HG03442 (cell line): Measurements from ENCODE around the gene OVOL3.
"Not testable (repeated sequence)": the region's sequence is repeated elsewhere in the genome, so short reads cannot be mapped to it uniquely, and the experiment has no call there.

Experiments used
- ATAC-seq: cut with Tn5 transposase; IDR thresholded peaks from one replicate; pipeline ENCODE4 v1.9.1; 2021; ENCODE audit warnings: mild to moderate bottlenecking, moderate library complexity; ENCODE audit not compliant: unreplicated experiment

OVOL3 gene

GRCh38 chr19:36125557-36125956 lies 14.6 kb downstream of the OVOL3 start:
- no peak for ATAC-seq

DNA sequence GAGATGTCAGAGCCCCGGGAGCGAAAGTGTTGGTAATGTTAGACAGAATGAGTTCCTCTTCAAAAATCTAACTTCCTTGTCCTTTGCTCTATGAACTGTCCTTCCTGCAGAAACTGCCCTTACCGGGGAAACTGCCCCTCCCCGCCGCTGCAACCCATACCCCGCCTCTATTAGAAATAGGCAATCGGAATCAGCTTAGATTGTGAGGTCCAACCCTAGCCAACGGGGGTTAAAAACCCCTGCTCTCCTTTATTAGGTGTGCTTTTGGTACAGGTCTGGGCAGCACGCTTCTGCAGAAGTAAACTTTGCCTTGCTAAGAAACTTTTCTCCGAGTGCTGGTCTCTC lies 17.4 kb downstream of the OVOL3 start:
- no peak for ATAC-seq

- ATAC-seq, result not testable (repeated sequence)
Observed at GRCh38 chr19:36131221-36131620, 20.3 kb downstream of the OVOL3 start.

- ATAC-seq, result not testable (repeated sequence)
Observed at GRCh38 chr19:36134867-36135266, 23.9 kb downstream of the OVOL3 start.

- no peak for ATAC-seq
Observed at GRCh38 chr19:36136964-36137686, 26.2 kb downstream of the OVOL3 start.

DNA sequence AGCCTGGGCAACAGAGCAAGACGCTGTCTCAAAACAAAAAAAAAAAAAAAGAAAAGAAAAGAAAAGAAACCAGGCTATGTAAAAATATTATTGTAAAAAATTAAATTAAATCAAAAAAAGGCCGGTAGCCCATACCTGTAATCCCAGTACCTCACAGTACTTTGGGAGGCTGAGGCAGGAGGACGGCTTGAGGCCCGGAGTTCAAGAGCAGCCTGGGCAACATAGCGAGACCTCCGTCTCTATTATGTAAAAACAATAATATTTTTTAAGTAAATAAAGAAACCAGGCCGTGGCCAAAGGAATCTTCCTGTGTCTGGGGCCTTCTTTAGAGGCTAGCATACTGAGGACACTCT lies 28.2 kb downstream of the OVOL3 start:
- no peak for ATAC-seq

GRCh38 chr19:36139473-36140303 lies 28.7 kb downstream of the OVOL3 start, which contains the start of gene CAPNS1:
TSS of gene CAPNS1 (plus strand) at chr19:36140066. CDS start at chr19:36141012, 946 bp downstream.
- ATAC-seq, result peak; percentile 78

DNA sequence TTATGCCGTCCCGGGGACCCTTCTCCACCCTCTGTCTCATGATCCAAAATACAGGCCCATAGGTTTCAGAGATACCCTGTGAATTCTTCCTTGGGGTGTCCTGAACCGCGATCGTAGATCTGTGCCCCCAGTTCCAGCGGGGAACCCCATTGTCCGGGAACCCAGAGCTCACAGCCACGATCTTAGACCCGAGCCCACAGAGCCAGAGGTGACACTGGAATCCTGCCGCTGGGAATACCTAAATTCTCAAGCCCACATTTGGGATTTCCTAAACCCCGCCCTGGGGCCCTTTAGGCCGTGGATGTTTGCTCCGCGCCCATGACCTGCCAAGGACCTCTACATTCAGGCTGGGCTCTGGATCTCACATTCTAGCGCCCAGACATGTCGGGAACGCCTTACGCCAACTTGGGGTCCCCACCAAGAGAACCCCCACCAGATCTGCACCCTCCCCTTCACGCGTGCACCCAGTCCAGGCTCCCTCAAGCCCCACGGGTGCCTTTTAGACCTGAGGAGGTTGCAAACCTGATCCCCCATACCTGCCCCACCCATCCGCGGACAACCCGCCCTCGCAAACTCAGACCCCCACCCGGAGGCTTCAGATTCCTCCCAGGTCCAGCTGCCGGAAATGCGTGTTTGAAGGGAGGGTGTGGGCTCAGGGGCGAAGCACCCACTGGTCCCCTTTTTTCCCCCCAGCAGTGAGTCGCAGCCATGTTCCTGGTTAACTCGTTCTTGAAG lies 29.5 kb downstream of the OVOL3 start:
- ATAC-seq, result no peak

DNA sequence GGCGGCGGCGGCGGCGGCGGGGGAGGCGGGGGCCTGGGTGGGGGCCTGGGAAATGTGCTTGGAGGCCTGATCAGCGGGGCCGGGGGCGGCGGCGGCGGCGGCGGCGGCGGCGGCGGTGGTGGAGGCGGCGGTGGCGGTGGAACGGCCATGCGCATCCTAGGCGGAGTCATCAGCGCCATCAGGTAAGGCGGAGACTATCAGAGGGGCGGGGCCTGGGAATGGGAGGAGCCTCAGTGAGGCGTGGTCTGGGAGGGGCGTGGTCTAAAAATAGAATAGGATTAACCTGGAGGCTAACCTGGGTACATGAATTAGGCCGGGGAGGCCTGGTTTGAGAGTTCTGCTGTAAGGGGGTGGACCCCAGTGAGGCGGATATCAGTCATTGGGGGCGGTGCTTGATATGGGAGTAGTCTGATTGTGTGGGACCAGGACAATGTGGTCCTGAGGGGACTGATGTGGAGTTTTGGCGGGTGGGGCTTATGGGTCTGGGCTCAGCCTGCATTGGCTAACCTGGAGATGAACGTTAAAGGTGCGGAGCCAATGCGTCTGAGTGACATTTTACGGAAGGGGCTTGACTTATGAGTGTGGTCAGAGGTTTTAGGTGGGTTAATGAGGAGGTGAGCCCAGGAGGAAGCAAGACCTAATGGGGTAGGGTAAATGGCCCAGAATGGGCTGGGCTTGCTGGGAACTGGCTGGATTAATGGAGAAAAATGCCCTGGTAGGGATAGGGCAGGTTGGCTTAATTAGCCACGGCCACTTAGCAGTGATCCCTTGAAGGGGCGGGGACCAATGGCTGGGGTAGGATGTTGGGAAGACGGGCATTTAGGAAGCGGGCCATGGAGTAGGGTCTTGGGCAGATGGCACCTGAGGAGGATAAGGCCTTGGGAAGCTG lies 30.3 kb downstream of the OVOL3 start:
- ATAC-seq, result peak; percentile 38

- no peak for ATAC-seq
Observed at GRCh38 chr19:36142046-36142445, 31.1 kb downstream of the OVOL3 start.

DNA sequence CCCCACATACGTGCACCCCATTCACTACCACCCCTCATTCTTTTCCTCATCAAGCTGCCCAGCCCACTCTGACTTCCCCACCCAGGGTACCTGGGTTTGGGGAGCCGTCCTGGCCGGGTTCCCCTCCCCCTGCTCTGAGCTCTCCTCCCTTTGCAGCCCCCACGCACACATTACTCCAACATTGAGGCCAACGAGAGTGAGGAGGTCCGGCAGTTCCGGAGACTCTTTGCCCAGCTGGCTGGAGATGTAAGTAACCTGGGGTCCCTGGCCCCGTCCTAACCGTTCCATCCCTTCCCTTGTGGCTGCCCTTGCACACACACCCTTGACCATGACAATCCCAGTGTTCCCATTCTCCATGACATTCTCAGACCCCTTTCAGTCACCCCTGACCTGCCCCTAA lies 31.6 kb downstream of the OVOL3 start:
- ATAC-seq, result no peak

- ATAC-seq, result no peak
Observed at GRCh38 chr19:36144624-36145023, 33.7 kb downstream of the OVOL3 start.

GRCh38 chr19:36149673-36150406 lies 38.9 kb downstream of the OVOL3 start:
- ATAC-seq, result no peak

- ATAC-seq, result no peak
Observed at GRCh38 chr19:36150586-36150985, 39.6 kb downstream of the OVOL3 start.

GRCh38 chr19:36151144-36152018 lies 40.4 kb downstream of the OVOL3 start:
- ATAC-seq, result no peak

- ATAC-seq, result no peak
Observed at GRCh38 chr19:36152019-36152351, 41.0 kb downstream of the OVOL3 start.

DNA sequence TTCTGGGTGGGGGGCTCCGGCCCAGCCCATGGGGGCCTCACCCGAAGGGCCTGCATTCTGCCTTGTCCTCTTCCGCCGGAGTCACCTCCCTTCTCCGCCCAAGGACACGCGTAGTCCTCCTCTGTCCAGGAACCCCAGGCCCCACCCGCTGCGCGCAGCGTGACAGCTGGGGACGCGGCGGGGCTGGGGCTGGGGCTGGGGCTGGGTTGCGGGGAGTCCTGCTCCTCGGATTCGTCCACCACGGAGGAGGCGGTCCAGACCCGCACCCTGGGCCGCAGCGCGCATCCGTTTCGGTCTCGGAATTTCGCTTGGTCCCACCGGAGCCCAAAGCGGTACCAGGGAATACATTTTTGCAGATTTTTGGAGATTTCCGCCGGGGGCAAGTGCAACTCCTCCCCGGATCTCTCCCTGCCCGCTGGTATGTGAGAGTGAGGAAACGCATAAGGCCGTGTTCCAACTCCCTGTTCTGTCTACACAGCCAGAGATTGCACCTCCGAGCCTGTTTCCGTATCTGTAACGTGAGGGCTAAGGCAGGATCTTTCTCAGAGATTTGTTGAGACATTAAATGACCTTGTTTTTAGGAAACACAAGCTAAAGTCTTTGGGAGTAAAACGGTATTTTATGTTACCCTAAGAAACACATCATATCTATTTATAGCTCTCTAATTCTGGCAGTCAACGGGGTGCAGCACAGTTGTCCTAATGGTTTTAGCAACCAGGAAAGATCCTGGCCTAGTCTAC lies 41.6 kb downstream of the OVOL3 start, which contains the start of gene COX7A1:
TSS of gene COX7A1 (minus strand) at position 96 of the 740 bp plus-strand sequence. CDS start at position 56, 40 bp downstream.
- no peak for ATAC-seq

GRCh38 chr19:36153126-36153525 lies 42.2 kb downstream of the OVOL3 start:
- ATAC-seq, result no peak
